HUDEP-2 (cell line): ENCODE measurements around the gene HOXD10.

Experiments used
- DNase-seq, 76 experiments: peaks; one replicate each; lab custom pipeline; 2025; ENCODE audit not compliant: unreplicated experiment in 76 of 76; lab: John Stamatoyannopoulos, UW

Gene HOXD10

DNA sequence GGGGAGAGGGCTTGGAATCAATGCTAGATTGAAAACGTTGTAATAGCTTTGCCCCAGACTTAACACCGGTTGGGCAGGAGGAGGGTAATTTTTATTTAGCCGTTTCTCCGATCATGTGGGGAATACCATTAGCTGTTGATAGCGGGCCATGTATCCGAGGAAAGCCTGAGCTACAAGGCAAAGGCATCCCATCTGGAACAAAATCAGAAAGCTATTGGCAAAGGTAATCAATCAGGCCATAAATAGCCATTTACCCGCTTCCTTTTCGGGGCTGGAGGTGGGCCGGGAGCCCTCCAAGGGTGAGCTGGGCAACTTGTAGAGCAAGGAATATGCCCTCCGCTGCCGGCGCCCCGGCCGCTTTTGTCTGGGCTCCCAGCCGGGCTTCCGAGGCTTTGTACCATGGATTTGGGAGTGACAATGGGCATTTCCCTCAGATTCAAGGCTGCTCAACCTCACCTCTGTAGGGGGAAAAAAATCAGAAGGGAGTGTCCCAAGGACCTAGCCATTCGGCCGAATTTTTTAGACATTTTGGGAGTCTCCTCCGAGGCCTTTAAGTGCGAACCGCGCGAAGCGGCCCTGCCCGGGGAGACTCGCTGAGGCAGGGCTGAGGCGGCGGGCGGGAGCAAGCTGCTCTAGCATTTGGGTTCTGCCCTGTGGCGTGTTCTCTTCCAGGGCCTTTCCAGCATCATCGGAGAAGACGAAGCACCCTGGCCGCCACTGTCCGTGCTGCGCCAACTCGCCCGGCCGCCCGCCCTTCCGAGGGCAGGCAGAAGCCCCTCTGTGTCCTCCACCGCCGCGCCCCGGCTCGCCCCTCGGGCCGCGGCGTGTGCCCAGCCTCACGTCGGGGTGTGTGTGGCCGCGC, 4.8 kb downstream of the HOXD10 start:
- no peak for DNase-seq

- no peak for DNase-seq
Observed at GRCh38 chr2:176122052-176122682, 5.6 kb downstream of the HOXD10 start.

DNA sequence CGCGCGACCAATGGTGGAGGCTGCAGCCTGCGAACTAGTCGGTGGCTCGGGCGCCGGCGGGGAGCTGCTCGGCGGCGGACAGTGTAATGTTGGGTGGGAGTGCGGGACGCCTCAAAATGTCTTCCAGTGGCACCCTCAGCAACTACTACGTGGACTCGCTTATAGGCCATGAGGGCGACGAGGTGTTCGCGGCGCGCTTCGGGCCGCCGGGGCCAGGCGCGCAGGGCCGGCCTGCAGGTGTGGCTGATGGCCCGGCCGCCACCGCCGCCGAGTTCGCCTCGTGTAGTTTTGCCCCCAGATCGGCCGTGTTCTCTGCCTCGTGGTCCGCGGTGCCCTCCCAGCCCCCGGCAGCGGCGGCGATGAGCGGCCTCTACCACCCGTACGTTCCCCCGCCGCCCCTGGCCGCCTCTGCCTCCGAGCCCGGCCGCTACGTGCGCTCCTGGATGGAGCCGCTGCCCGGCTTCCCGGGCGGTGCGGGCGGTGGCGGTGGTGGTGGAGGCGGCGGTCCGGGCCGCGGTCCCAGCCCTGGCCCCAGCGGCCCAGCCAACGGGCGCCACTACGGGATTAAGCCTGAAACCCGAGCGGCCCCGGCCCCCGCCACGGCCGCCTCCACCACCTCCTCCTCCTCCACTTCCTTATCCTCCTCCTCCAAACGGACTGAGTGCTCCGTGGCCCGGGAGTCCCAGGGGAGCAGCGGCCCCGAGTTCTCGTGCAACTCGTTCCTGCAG, 6.3 kb downstream of the HOXD10 start, which contains the start of gene HOXD9:
Gene HOXD9 (plus strand): TSS at position 37 of the 728 bp plus-strand sequence. CDS start 50 bp downstream, at position 87.
- DNase-seq: no peak

DNA sequence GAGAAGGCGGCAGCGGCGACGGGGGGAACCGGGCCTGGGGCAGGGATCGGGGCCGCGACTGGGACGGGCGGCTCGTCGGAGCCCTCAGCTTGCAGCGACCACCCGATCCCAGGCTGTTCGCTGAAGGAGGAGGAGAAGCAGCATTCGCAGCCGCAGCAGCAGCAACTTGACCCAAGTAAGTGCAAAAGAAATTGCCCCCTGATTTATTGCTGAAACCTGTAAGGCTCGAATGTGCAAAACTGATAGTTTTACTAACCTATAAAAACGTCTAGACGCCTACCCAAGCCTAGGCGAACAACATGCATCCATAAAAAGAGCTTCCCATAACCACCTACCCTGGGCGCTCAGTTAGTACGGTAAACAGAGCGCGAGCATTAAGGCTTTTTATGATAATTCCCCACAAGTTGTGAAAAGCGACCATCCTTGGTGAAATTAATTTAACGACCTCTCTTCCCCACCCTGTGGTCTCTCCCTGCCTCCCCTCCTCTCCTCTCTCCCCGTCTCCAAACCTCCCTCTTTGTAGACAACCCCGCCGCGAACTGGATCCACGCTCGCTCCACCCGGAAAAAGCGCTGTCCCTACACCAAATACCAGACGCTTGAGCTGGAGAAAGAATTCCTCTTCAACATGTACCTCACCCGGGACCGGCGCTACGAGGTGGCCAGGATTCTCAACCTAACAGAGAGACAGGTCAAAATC, 7.0 kb downstream of the HOXD10 start:
- DNase-seq: no peak

- DNase-seq: no peak
Observed at GRCh38 chr2:176124110-176124946, 7.8 kb downstream of the HOXD10 start.

GRCh38 chr2:176124947-176125771, 8.6 kb downstream of the HOXD10 start:
- DNase-seq: no peak

DNA sequence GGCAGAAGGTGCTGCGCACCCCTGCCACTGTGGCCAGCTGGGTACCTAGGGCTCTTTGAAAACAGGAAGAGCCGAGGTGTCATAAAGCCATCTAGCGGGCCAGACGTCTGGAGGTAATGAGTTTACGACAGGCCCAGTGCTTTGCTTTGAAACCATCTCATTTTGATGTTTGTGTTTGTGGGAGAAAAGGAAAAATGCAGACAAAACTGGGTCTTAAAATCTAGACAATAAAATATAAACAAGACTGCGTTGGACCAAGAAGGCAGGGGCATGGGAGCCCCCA, 9.1 kb downstream of the HOXD10 start:
- no peak for DNase-seq

- DNase-seq: peak in 42 of 76 experiments; percentile 7 to 61 (median 29)
Observed at GRCh38 chr2:176126929-176127773, 10.6 kb downstream of the HOXD10 start.

DNA sequence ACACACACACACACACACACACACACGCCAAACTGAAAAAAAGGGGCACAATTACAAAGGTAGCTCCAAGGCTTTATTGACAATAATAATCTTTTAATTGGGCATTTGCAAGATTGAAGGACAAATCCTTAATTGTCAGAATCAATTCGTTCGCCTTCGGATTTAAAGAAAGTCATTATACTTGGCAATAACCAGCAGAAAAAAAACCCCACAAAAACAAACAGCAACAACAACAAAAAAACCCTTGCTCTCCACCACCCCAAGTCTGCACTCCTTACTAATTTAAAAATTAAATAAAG, 11.1 kb downstream of the HOXD10 start:
- DNase-seq: no peak

DNA sequence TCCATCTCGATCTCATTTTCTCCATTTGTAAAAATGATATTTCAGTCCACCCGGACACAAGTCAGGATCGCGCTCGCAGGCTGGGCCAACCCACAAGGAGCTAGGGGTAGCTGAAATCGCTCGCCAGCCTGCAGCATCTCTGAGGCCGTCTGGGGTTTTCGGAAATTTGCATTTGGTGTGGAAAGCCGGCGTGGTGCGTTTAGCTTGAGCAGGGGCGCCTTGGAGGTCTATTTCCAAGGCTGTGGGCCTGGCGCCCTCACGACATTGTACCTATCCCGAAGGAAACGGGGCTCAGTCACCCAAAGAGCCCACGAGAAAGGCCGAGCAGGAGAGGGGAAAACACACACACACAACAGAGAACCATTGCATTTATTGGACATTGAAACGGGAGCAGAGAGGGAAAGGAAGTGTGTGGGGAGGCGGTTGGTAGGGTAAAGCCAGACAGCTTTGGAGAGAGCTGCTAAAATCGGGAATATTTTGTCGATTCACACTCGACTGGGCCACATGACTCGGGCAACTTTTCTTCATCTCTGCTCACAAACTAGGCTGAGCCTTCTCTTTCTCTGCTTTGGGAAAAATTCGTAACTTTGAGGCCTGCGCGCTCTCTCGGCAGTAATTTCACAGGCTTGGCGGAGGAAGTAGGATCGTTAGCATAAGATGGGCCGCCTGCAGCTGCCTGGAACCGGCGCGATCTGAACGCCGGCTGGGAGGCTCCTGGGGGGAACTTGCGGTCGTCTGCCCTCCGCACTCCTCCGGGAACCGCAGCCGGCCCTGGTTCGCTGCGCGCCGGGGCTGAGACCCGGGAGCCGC, 11.8 kb downstream of the HOXD10 start:
- DNase-seq: no peak

- DNase-seq: peak in 9 of 76 experiments; percentile 6 to 32 (median 19)
Observed at GRCh38 chr2:176128982-176129796, 12.6 kb downstream of the HOXD10 start, which contains the start of gene HOXD8. HOXD8 (plus strand) TSS chr2:176129705; CDS start chr2:176130367, 662 bp downstream.

- DNase-seq: peak in 1 of 76 experiments; percentile 19
Observed at GRCh38 chr2:176129813-176130146, 13.2 kb downstream of the HOXD10 start.

GRCh38 chr2:176130147-176130956, 13.8 kb downstream of the HOXD10 start:
- DNase-seq: peak in 2 of 76 experiments; percentile 9

- no peak for DNase-seq
Observed at GRCh38 chr2:176130957-176131847, 14.6 kb downstream of the HOXD10 start.

GRCh38 chr2:176131848-176132158, 15.2 kb downstream of the HOXD10 start:
- no peak for DNase-seq
